SK-N-SH (cell line): ENCODE results near the gene GCH1. TPM values are rescaled to one million over a fixed set of nuclear protein-coding genes. Genes with fewer than 3 reads are reported as not detected.

Experiments
- CTCF ChIA-PET: fragments of 300-600, 350-600 bp; formaldehyde crosslinking; extraction: SDS; loops from one replicate; lab custom pipeline; 2021; lab: Yijun Ruan, JAX
- POLR2A ChIA-PET: fragments of 350-600 bp; sonication (Branson Sonifier 250); formaldehyde crosslinking; extraction: SDS; loops from one replicate; lab custom pipeline; 2020; ENCODE audit warnings: antibody characterized with exemption, inconsistent platforms; lab: Yijun Ruan, JAX
- DNase-seq: peaks from one replicate; pipeline ENCODE4 v3.0.0; 2012
- H2AFZ ChIP-seq: fragments of 200-600 bp; sonication (generic); 2 replicates; pipeline ENCODE4 v1.8.1; 2016; ENCODE audit warnings: antibody characterized with exemption, mild to moderate bottlenecking, low read depth
- H3F3A ChIP-seq: fragments of 200-600 bp; sonication (generic); replicated peaks from 2 replicates; pipeline ENCODE3; 2016; ENCODE audit warnings: antibody characterized with exemption, mild to moderate bottlenecking; ENCODE audit not compliant: insufficient read depth
- H3K27ac ChIP-seq, 2 experiments: fragments of 200-500 bp in 1 of 2; fragments of 200-600 bp in 1 of 2; sonication (Bioruptor generic) in 1 of 2; sonication (generic), shearing (Covaris generic) in 1 of 2; 2 replicates each; pipeline versions ENCODE4 v1.5.1 to v1.6.1; 2014 to 2016; ENCODE audit warnings: low read depth in 2 of 2, inconsistent platforms in 1 of 2, low read length in 1 of 2, mild to moderate bottlenecking in 1 of 2, mixed read lengths in 1 of 2
- H3K27me3 ChIP-seq: fragments of 200-600 bp; sonication (generic), shearing (Covaris generic); 2 replicates; pipeline ENCODE4 v1.6.1; 2016; ENCODE audit warnings: mixed run types; ENCODE audit not compliant: insufficient read depth
- H3K36me3 ChIP-seq, 2 experiments: fragments of 200-500 bp in 1 of 2; fragments of 200-600 bp in 1 of 2; sonication (Bioruptor generic) in 1 of 2; sonication (generic) in 1 of 2; replicated peaks in 1 of 2; 2 replicates each; pipeline versions ENCODE3 to v1.5.1; 2014 to 2016; ENCODE audit warnings: low read length in 1 of 2, mild to moderate bottlenecking in 1 of 2; ENCODE audit not compliant: insufficient read depth in 2 of 2, control insufficient read depth in 1 of 2
- H3K4me1 ChIP-seq, 2 experiments: fragments of 200-500 bp in 1 of 2; fragments of 200-600 bp in 1 of 2; sonication (Bioruptor generic) in 1 of 2; sonication (generic), shearing (Covaris generic) in 1 of 2; 2 replicates each; pipeline versions ENCODE4 v1.5.1 to v1.6.1; 2014 to 2016; ENCODE audit warnings: low read depth in 1 of 2, low read length in 1 of 2, mixed run types in 1 of 2; ENCODE audit not compliant: insufficient read depth in 2 of 2, control insufficient read depth in 1 of 2
- H3K4me2 ChIP-seq: fragments of 200-600 bp; sonication (generic), shearing (Covaris generic); 2 replicates; pipeline ENCODE4 v1.6.1; 2017; ENCODE audit warnings: mixed run types
- H3K4me3 ChIP-seq, 2 experiments: fragments of 200-500 bp in 1 of 2; fragments of 200-600 bp in 1 of 2; sonication (Bioruptor generic) in 1 of 2; sonication (generic), shearing (Covaris generic) in 1 of 2; 2 replicates each; pipeline versions ENCODE4 v1.5.1 to v1.8.1; 2014 to 2016; ENCODE audit warnings: low read depth in 2 of 2, inconsistent platforms in 1 of 2, low read length in 1 of 2, mild to moderate bottlenecking in 1 of 2, mixed read lengths in 1 of 2, moderate library complexity in 1 of 2
- H3K79me2 ChIP-seq: fragments of 200-600 bp; sonication (generic); 2 replicates; pipeline ENCODE4 v1.8.1; 2017; ENCODE audit warnings: mild to moderate bottlenecking; ENCODE audit not compliant: insufficient read depth
- H3K9ac ChIP-seq: fragments of 200-600 bp; sonication (generic); 2 replicates; pipeline ENCODE4 v1.6.1; 2017; ENCODE audit warnings: mixed run types
- H3K9me2 ChIP-seq: fragments of 200-600 bp; sonication (generic); 2 replicates; pipeline ENCODE4 v1.6.1; 2017; ENCODE audit warnings: mixed run types
- H3K9me3 ChIP-seq: fragments of 200-600 bp; sonication (generic); 2 replicates; pipeline ENCODE4 v1.6.1; 2017; ENCODE audit warnings: mixed run types, mild to moderate bottlenecking, moderate library complexity
- H4K20me1 ChIP-seq: fragments of 200-600 bp; sonication (generic); 2 replicates; pipeline ENCODE4 v1.6.1; 2017; ENCODE audit warnings: mild to moderate bottlenecking, mixed run types; ENCODE audit not compliant: insufficient read depth
- EP300 ChIP-seq, 2 experiments: IDR thresholded peaks; 2 replicates each; pipeline versions ENCODE4 v1.4.0 to v1.6.1; 2012; ENCODE audit warnings: borderline replicate concordance in 1 of 2, low read depth in 1 of 2, low read length in 1 of 2
- EZH2phosphoT487 ChIP-seq: fragments of 200-600 bp; sonication (generic); IDR thresholded peaks from 2 replicates; pipeline ENCODE4 v1.6.1; 2017; ENCODE audit warnings: low read depth, mixed run types, mild to moderate bottlenecking, antibody characterized with exemption, moderate library complexity, borderline replicate concordance
- NFIC ChIP-seq: IDR thresholded peaks from 2 replicates; pipeline ENCODE4 v1.4.0; 2012; ENCODE audit warnings: borderline replicate concordance
- NRF1 ChIP-seq: IDR thresholded peaks from 2 replicates; pipeline ENCODE4 v1.6.1; 2012; ENCODE audit warnings: low read depth, mild to moderate bottlenecking, low read length
- POLR2AphosphoS5 ChIP-seq: IDR thresholded peaks from 2 replicates; pipeline ENCODE4 v1.6.1; 2012; ENCODE audit warnings: low read depth, low read length
- RAD21 ChIP-seq: IDR thresholded peaks from 2 replicates; pipeline ENCODE4 v1.6.1; 2012; ENCODE audit warnings: mild to moderate bottlenecking, low read length
- RFX5 ChIP-seq: IDR thresholded peaks from 2 replicates; pipeline ENCODE4 v1.6.1; 2012; ENCODE audit warnings: mild to moderate bottlenecking, improper control_type of control experiment, low read length
- RXRA ChIP-seq: IDR thresholded peaks from 2 replicates; pipeline ENCODE4 v1.4.0; 2012; ENCODE audit warnings: low read depth, mild to moderate bottlenecking, borderline replicate concordance
- SIN3A ChIP-seq: IDR thresholded peaks from 2 replicates; pipeline ENCODE4 v1.6.1; 2012; ENCODE audit warnings: low read depth, mild to moderate bottlenecking, low read length, moderate library complexity, borderline replicate concordance
- TAF1 ChIP-seq: IDR thresholded peaks from 2 replicates; pipeline ENCODE4 v1.6.1; 2012; ENCODE audit warnings: low read depth, mild to moderate bottlenecking, low read length, moderate library complexity, borderline replicate concordance
- TCF12 ChIP-seq: IDR thresholded peaks from 2 replicates; pipeline ENCODE4 v1.4.0; 2012
- ZBTB33 ChIP-seq: IDR thresholded peaks from 2 replicates; pipeline ENCODE4 v1.4.0; 2012; ENCODE audit warnings: low read depth, borderline replicate concordance
- WGBS: methylation state at CpG from one replicate; pipeline ENCODE4 v1.1.6; 2017; ENCODE audit warnings: low lambda C conversion rate; 5-methylcytosine and 5-hydroxymethylcytosine counted together
- polyA plus RNA-seq, 3 experiments: library from polyadenylated mRNA; depleted of rRNA; stranded (reverse); fragments of >200 nt; gene quantifications; 2 replicates each; pipeline ENCODE4 v1.2.3, GENCODE V29; 2012
- TF ChIP-seq, protein P1 (sequence below): IDR thresholded peaks from 2 replicates; pipeline ENCODE4 v1.6.1; 2012; ENCODE audit warnings: mild to moderate bottlenecking, low read depth, low read length, moderate library complexity

The GCH1 gene
- polyA plus RNA-seq, 1 of the 3 experiments (the other 2 are of a cell fraction): 2.2 TPM

- peak overlapping the region in 1 of 2 experiments; percentile 60; a peak in 1 of 4 replicates for H3K27ac ChIP-seq
- H3F3A ChIP-seq: no peaks in the 10 kb centered on the region
- no peaks in the 10 kb centered on the region for H3K9me3 ChIP-seq
- WGBS: 71% methylated on average over 3 of the region's 3 CpGs
- H3K79me2 ChIP-seq: no peaks in the 10 kb centered on the region
- H3K4me1 ChIP-seq: peaks cover 0 to 7% of the 10 kb centered on the region in 2 experiments; a peak in 2 of 4 replicates
- no peak for TF ChIP-seq RFX5
- TF ChIP-seq TCF12: no peak
- no peak for TF ChIP-seq POLR2AphosphoS5
- no peak for TF ChIP-seq EP300 (IDR thresholded peaks at IDR 0.05; ENCODE audit: borderline replicate concordance in 1 of 2, low read depth in 1 of 2, low read length in 1 of 2)
- TF ChIP-seq ZBTB33: no peak
- no peak for TF ChIP-seq EZH2phosphoT487
- TF ChIP-seq NRF1: no peak
- no peak for TF ChIP-seq RAD21
- no peak for TF ChIP-seq SIN3A
- TF ChIP-seq TAF1: no peak
- TF ChIP-seq, protein P1, sequence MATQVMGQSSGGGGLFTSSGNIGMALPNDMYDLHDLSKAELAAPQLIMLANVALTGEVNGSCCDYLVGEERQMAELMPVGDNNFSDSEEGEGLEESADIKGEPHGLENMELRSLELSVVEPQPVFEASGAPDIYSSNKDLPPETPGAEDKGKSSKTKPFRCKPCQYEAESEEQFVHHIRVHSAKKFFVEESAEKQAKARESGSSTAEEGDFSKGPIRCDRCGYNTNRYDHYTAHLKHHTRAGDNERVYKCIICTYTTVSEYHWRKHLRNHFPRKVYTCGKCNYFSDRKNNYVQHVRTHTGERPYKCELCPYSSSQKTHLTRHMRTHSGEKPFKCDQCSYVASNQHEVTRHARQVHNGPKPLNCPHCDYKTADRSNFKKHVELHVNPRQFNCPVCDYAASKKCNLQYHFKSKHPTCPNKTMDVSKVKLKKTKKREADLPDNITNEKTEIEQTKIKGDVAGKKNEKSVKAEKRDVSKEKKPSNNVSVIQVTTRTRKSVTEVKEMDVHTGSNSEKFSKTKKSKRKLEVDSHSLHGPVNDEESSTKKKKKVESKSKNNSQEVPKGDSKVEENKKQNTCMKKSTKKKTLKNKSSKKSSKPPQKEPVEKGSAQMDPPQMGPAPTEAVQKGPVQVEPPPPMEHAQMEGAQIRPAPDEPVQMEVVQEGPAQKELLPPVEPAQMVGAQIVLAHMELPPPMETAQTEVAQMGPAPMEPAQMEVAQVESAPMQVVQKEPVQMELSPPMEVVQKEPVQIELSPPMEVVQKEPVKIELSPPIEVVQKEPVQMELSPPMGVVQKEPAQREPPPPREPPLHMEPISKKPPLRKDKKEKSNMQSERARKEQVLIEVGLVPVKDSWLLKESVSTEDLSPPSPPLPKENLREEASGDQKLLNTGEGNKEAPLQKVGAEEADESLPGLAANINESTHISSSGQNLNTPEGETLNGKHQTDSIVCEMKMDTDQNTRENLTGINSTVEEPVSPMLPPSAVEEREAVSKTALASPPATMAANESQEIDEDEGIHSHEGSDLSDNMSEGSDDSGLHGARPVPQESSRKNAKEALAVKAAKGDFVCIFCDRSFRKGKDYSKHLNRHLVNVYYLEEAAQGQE: no peak
- no peak for TF ChIP-seq NFIC
- no peak for TF ChIP-seq RXRA
- no peak overlapping the region for H3K4me2 ChIP-seq
- POLR2A ChIA-PET: no interaction called here
- H3K36me3 ChIP-seq: peaks cover 0 to 10% of the 10 kb centered on the region in 2 experiments
- DNase-seq: no peak
- no peak overlapping the region for H2AFZ ChIP-seq
- no peaks in the 10 kb centered on the region for H3K27me3 ChIP-seq
- CTCF ChIA-PET: interaction anchor here (1.1 to 1.5 kb wide), 2 partner anchors 12 to 22 kb away, joined by 3 read pairs; no protein-coding TSS in a partner anchor
- H3K9ac ChIP-seq: no peak overlapping the region
- H3K4me3 ChIP-seq: no peak overlapping the region
- no peaks in the 10 kb centered on the region for H3K9me2 ChIP-seq
- no peaks in the 10 kb centered on the region for H4K20me1 ChIP-seq
Measured at GRCh38 chr14:54839701-54840119, 62.9 kb downstream of the GCH1 start.
